Gastrocnemius medialis (tissue), 4 donors: ENCODE measurements around the gene TENT5A.

ENCODE experiments used
- POLR2A ChIP-seq, 2 donors: fragments of 450-650 bp; IDR thresholded peaks; one replicate each; pipeline ENCODE4 v1.6.1; 2017; ENCODE audit warnings: antibody characterized with exemption in 2 of 2, mild to moderate bottlenecking in 2 of 2, moderate library complexity in 2 of 2
- TF ChIP-seq, protein P1 (sequence below), 5 experiments: fragments of 450-650 bp in 3 of 5; fragments of 200-600 bp in 2 of 5; sonication (generic) in 2 of 5; IDR thresholded peaks in 4 of 5; conservative IDR thresholded peaks in 1 of 5; 1 replicate in 4 of 5; 2 replicates in 1 of 5; pipeline ENCODE4 v1.5.1; 2016 to 2019; ENCODE audit warnings: antibody characterized with exemption in 5 of 5, mild to moderate bottlenecking in 3 of 5, moderate library complexity in 3 of 5

DNA sequence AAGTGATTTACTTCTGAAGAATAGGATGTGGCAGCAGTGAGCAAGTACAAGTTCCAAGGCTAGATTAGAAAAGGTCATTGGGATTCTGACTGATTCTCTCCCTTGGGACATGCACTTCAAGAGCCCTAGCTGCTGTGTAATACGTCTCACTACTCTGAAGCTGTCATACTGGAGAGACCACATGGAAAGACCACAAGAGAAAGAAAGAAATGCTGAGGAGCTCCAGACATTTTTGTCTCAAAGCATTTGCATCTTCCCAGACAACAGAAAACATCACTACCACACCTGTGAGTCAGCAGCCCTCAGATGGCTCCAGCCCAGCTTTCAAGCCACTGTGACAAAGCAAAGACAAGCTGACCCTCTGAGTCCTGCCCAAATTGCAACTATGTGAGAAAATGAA, 20.7 kb downstream of the TENT5A start:
- TF ChIP-seq POLR2A (IDR thresholded peaks at IDR 0.05), result no peak
- TF ChIP-seq, protein P1, sequence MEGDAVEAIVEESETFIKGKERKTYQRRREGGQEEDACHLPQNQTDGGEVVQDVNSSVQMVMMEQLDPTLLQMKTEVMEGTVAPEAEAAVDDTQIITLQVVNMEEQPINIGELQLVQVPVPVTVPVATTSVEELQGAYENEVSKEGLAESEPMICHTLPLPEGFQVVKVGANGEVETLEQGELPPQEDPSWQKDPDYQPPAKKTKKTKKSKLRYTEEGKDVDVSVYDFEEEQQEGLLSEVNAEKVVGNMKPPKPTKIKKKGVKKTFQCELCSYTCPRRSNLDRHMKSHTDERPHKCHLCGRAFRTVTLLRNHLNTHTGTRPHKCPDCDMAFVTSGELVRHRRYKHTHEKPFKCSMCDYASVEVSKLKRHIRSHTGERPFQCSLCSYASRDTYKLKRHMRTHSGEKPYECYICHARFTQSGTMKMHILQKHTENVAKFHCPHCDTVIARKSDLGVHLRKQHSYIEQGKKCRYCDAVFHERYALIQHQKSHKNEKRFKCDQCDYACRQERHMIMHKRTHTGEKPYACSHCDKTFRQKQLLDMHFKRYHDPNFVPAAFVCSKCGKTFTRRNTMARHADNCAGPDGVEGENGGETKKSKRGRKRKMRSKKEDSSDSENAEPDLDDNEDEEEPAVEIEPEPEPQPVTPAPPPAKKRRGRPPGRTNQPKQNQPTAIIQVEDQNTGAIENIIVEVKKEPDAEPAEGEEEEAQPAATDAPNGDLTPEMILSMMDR (IDR thresholded peaks at IDR 0.05 in 4 of 5, conservative IDR thresholded peaks at IDR 0.05 in 1 of 5), result no peak
